Measurements from ENCODE around the gene TTC39B.

DNA sequence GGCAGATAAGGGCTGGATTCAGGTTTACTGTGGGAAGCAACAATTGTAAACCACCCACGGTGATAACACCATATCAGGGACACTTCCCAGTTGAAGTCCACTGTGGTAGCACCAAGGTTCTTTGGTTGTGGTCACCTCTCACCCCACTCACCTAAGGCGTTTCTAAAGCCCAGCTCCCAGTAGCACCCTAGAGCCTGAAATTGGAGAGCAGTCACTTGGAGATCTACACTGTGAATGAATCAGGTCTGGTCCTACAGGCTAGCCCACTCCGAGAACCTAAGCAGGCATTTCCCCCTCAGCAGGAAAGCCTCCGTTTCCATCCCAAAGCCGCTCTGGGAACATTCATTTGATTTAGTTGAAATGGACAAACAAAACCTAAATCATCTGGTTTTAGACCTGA is 191.3 kb downstream of the TTC39B start:
- TF ChIP-seq POLR2A (IDR thresholded peaks at IDR 0.05; ENCODE audit: low read depth, low read length) (no peak), POLR2AphosphoS5 (IDR thresholded peaks at IDR 0.05; ENCODE audit: insufficient read depth, low read depth, low read length) (no peak), EZH2 (IDR thresholded peaks at IDR 0.05; ENCODE audit: borderline replicate concordance, low read depth, low read length, severe bottlenecking) (no peak), MYC (IDR thresholded peaks at IDR 0.05; ENCODE audit: low read depth, low read length) (no peak), FOS (IDR thresholded peaks at IDR 0.05; ENCODE audit: borderline replicate concordance, insufficient read depth, low read length) (no peak), GATA2 (IDR thresholded peaks at IDR 0.05; ENCODE audit: insufficient read depth, insufficient read length, low read depth, low read length) (no peak)
- TF ChIP-seq, protein P1, sequence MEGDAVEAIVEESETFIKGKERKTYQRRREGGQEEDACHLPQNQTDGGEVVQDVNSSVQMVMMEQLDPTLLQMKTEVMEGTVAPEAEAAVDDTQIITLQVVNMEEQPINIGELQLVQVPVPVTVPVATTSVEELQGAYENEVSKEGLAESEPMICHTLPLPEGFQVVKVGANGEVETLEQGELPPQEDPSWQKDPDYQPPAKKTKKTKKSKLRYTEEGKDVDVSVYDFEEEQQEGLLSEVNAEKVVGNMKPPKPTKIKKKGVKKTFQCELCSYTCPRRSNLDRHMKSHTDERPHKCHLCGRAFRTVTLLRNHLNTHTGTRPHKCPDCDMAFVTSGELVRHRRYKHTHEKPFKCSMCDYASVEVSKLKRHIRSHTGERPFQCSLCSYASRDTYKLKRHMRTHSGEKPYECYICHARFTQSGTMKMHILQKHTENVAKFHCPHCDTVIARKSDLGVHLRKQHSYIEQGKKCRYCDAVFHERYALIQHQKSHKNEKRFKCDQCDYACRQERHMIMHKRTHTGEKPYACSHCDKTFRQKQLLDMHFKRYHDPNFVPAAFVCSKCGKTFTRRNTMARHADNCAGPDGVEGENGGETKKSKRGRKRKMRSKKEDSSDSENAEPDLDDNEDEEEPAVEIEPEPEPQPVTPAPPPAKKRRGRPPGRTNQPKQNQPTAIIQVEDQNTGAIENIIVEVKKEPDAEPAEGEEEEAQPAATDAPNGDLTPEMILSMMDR (IDR thresholded peaks at IDR 0.05; ENCODE audit: extremely low read depth in 1 of 2, insufficient read depth in 1 of 2, low read depth in 1 of 2, low read length in 2 of 2), result no peak
- TF ChIP-seq, protein P2, sequence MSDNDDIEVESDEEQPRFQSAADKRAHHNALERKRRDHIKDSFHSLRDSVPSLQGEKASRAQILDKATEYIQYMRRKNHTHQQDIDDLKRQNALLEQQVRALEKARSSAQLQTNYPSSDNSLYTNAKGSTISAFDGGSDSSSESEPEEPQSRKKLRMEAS (IDR thresholded peaks at IDR 0.05; ENCODE audit: insufficient read depth, insufficient read length), result no peak

Data from endothelial cell of umbilical vein (primary cell).